A549 (cell line): Measurements from ENCODE around the gene UNC5B.

Experiments
- CTCF ChIP-seq: fragments of >200 bp; sonication (Bioruptor Twin); formaldehyde crosslinking; IDR thresholded peaks from 3 replicates; pipeline ENCODE4 v1.5.1; 2016
- HDAC2 ChIP-seq: fragments of 200-600 bp; sonication (generic); IDR thresholded peaks from 2 replicates; pipeline ENCODE4 v1.6.1; 2016
- HMGXB4 ChIP-seq: fragments of 250-450 bp; sonication (Bioruptor Pico); IDR thresholded peaks from 2 replicates; pipeline ENCODE4 v1.5.0; 2021; ENCODE audit warnings: mild to moderate bottlenecking, moderate library complexity, borderline replicate concordance
- MAX ChIP-seq: IDR thresholded peaks from 2 replicates; pipeline ENCODE4 v1.6.1; 2012
- NPAS2 ChIP-seq: fragments of 250-450 bp; sonication (Bioruptor Pico); IDR thresholded peaks from 2 replicates; pipeline ENCODE4 v1.8.0; 2022; ENCODE audit warnings: mild to moderate bottlenecking, moderate library complexity, borderline replicate concordance
- POLR2A ChIP-seq: IDR thresholded peaks from 2 replicates; pipeline ENCODE4 v1.6.1; 2012; ENCODE audit warnings: mild to moderate bottlenecking, low read length
- POLR2AphosphoS2 ChIP-seq: conservative IDR thresholded peaks from 2 replicates; pipeline ENCODE4 v1.6.1; 2012; ENCODE audit warnings: low read length, improper control_type of control experiment, inconsistent platforms
- USF2 ChIP-seq: fragments of 450-650 bp; IDR thresholded peaks from 2 replicates; pipeline ENCODE4 v1.6.1; 2014; ENCODE audit warnings: antibody characterized with exemption
- ZFP36 ChIP-seq: fragments of 450-650 bp; IDR thresholded peaks from 2 replicates; pipeline ENCODE4 v1.6.1; 2014; ENCODE audit warnings: borderline replicate concordance; ENCODE audit not compliant: partially characterized antibody

GRCh38 chr10:71204746-71205145, 7.6 kb upstream of the UNC5B start:
- TF ChIP-seq CTCF (no peak), POLR2A (no peak), POLR2AphosphoS2 (no peak), ZFP36 (no peak), USF2 (no peak), MAX (no peak), NPAS2 (CRISPR knock-in tag) (no peak), HMGXB4 (CRISPR knock-in tag) (no peak), HDAC2 (no peak)
